NK-92 treated with Interleukin-12 subunit alpha and Interleukin-12 subunit beta, amount 100 ng/mL, for 24 hours (cell line): ENCODE measurements around the gene STRBP.
"Not testable (repeated sequence)": the region's sequence is repeated elsewhere in the genome, so short reads cannot be mapped to it uniquely, and the experiment has no call there.

Experiments used
- DNase-seq: peaks from one replicate; lab custom pipeline; 2025; lab: John Stamatoyannopoulos, UW

STRBP gene

DNA sequence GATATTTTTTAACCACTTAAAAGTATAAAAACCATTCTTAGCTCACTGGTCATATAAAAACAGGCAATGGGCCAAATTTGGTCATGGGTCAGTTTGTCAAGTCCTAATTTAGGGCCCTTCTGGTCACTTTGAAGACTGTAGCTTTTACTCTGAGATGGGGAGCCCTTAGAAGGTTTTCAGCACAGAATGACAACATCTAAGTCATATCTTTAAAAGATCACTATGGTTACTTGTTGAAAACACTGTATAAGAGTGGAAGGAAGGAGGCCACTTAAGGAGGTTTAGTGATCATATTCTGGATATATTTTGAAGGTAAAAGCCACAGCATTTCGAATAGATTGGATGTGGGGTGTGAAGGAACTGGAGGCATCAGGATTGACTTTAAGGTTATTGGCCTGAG is 76.7 kb downstream of the STRBP start:
- no peak for DNase-seq

- no peak for DNase-seq
Observed at GRCh38 chr9:123191260-123191659, 77.1 kb downstream of the STRBP start.

DNA sequence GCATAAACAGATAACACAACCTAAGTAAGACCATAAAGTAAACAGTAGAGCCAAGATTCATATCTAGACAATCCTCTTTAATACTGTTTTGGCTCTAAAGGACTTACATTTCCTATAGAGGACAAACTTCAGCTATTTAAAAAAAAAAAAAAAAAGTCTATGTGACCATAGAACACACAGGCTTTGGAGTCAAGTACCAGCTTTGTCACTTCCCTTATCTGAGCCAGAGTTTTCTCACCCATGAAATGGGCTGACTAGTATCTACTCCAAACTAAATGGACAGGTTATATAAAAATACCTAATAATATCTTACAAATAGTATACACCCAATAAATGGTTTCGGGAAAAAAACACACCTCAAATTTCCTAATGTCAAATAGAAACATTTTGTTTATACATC is 81.3 kb downstream of the STRBP start:
- no peak for DNase-seq

GRCh38 chr9:123186029-123186428 is 82.4 kb downstream of the STRBP start:
- not testable (repeated sequence) for DNase-seq

DNA sequence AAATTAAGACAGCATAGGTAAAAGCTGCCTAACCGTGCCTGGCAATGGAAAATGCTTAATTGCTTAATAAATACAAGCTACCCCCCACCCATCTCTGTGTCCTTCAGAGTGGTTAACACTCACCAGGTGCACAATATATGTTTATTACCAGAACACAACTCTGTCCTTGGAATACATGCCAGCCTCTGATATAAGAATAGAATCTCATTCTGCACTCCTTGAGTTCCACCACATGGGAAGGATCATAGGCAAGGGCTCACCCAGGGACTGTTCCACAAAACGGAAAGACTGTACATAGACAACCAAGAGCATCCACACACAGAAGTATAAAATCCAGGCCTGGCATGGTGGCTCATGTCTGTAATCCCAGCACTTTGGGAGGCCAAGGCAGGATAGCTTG is 91.4 kb downstream of the STRBP start:
- no peak for DNase-seq

- DNase-seq: no peak
Observed at GRCh38 chr9:123175854-123176629, 92.3 kb downstream of the STRBP start.

GRCh38 chr9:123174887-123175518 is 93.4 kb downstream of the STRBP start:
- no peak for DNase-seq

GRCh38 chr9:123174079-123174478 is 94.3 kb downstream of the STRBP start:
- no peak for DNase-seq

DNA sequence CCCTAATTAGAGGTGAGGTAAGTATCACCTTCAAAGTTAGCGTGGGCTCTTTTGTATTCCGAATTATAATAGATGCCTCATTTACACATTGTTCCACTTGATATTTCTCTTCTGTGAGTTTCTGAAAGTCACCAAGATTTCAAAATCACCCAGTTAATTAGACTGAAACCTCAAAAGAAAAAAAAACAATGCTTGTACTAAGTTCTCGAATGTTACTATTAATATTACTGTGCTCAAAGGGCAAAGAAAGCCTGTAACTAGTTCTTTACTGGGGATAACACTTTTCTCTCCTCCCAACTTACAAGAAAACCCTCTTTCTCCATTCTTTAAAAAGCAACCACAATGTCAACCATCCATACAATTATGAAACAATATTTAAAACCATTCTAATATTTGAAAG is 98.5 kb downstream of the STRBP start:
- DNase-seq: no peak

- no peak for DNase-seq
Observed at GRCh38 chr9:123168586-123168985, 99.8 kb downstream of the STRBP start.

- no peak for DNase-seq
Observed at GRCh38 chr9:123167474-123167873, 100.9 kb downstream of the STRBP start.

DNA sequence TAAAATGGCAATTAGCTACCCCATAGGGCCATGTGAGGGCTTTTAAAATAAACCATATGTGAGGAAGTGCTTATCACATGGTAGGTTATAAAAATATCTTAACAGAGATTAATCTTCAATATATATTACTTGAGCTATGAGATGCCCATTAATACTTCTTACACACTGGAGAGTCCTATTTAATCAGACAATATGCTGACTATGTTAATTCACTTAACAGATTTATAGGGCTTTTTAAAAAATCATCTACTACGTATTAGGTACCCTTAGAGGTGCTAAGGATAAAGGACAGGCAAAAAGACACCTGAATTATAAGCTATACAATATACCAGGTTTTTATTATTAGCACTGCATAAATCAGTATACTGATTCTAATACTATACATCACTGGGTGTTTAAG is 102.6 kb downstream of the STRBP start:
- DNase-seq: no peak

DNA sequence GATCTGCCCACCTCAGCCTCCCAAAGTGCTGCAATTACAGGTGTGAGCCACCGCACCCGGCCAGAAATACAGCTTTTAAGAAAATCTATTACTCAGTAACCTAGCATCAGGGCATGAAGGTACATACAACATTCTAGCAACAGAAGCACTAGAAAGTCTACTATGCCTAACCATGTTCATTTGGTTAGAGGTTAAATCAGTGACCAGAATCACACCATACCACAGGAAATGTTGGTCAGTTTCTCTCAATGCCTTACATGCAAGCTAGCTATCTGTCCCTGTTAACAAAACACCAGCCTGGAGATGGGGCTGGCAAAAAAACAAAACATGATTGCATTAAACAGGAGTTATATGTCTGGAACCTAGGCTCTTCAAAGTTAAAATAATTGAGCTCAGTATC is 104.1 kb downstream of the STRBP start:
- DNase-seq: no peak

- DNase-seq: no peak
Observed at GRCh38 chr9:123162791-123163345, 105.5 kb downstream of the STRBP start.

- DNase-seq: no peak
Observed at GRCh38 chr9:123162360-123162759, 106.0 kb downstream of the STRBP start.

DNA sequence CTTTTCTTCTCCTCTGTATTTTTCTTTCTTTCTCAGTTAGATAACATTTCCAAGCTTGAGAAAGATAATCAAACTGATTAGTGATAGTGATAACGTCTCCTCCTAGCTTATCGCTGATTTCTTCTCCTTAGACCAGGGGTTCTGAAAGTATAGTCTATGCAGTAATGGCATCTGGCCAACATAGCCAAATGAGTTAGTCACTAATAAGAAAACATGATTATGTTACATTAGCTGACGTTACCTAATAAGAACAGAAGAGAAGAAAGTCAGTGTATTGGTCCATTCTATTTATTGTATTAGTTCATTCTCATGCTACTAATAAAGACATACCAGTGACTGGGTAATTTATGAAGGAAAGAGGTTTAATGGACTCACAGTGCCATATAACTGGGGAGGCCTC is 111.2 kb downstream of the STRBP start:
- DNase-seq: no peak

DNA sequence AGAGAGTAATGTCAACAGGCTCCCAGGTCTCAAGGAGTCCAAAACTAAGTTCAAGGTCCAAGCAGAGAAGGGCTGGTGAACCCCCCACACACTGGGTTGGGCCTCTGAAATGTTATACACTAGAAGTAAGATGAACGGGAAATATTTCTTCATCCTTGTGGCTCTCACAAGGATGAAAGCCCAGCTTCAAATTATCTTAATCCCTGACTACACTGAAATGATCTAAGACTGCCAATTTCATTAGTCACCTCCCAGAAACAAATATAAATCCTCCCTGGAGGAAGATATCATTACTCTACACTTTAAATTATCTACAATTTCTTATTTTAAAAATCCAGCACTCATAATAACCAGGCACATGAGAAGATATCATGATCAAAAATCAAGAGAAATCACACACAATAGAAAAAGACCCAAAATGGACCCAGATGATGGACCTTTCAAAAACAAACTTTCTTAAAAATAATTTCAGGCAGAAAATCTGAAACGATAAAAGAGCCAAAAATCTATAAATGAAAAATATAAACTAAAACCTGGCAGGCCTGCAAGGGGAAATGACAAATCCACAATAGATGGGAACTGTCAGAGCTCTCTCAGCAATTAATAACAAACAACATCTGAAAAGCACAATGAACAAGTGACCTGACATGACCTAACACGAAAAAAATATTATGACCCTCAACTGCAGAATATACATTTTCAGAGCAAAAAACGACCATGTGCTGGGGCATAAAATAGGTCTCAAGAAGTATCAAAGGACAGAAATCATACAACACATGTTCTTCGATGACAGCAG is 117.5 kb downstream of the STRBP start:
- no peak for DNase-seq

DNA sequence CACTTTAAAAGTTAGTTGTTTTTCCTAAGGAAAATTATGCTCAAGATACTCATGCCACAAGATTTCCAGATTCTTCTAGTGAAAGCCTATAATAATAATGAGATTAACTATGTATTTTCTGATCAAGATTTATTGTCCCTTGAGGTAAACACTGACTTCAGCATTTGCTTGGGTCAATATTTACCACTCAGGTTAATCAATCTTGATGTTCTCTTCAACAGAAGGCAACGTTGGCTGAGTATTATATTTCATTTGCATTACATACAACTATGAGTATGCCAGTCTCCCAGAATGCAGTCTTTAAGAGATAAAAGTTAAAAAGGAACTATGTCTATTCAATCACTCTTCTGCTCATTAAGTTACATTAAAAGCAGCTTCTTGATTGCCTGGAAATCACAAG is 119.3 kb downstream of the STRBP start:
- no peak for DNase-seq

- DNase-seq: no peak
Observed at GRCh38 chr9:123138163-123138562, 130.2 kb downstream of the STRBP start.

GRCh38 chr9:123135430-123135829 is 133.0 kb downstream of the STRBP start:
- no peak for DNase-seq

GRCh38 chr9:123132696-123133095 is 135.7 kb downstream of the STRBP start:
- no peak for DNase-seq

- no peak for DNase-seq
Observed at GRCh38 chr9:123131993-123132392, 136.4 kb downstream of the STRBP start.

- no peak for DNase-seq
Observed at GRCh38 chr9:123131258-123131657, 137.1 kb downstream of the STRBP start.
